Adrenal gland (tissue), 5 donors: ENCODE measurements around the gene WWOX.

Source experiments
- CTCF ChIP-seq, 6 experiments: fragments of 450-650 bp in 4 of 6; fragments of 200-600 bp in 2 of 6; sonication (generic) in 1 of 6; IDR thresholded peaks; 1 replicate in 5 of 6; 2 replicates in 1 of 6; pipeline versions ENCODE4 v1.5.1 to v1.8.0; 2016 to 2021; ENCODE audit warnings: antibody characterized with exemption in 6 of 6, mild to moderate bottlenecking in 2 of 6, moderate library complexity in 1 of 6
- POLR2A ChIP-seq, 2 donors: fragments of 450-650 bp; IDR thresholded peaks; one replicate each; pipeline ENCODE4 v1.6.1; 2017; ENCODE audit warnings: antibody characterized with exemption in 2 of 2, mild to moderate bottlenecking in 2 of 2, moderate library complexity in 1 of 2
- donor health status: DM: no; HTN: no; CAD: no.

- TF ChIP-seq CTCF (IDR thresholded peaks at IDR 0.05): no peak
- TF ChIP-seq POLR2A (IDR thresholded peaks at IDR 0.05): no peak
Observed at GRCh38 chr16:78909226-78909625, 809.8 kb downstream of the WWOX start.
